HL-60 (cell line): ENCODE measurements around the gene ITGAE.

Source experiments
- POLR2AphosphoS5 ChIP-seq: IDR thresholded peaks from 2 replicates; pipeline ENCODE4 v1.6.1; 2012; ENCODE audit warnings: low read depth
- TF ChIP-seq, protein P1 (sequence below): IDR thresholded peaks from one replicate; pipeline ENCODE4 v1.5.1; 2011; ENCODE audit warnings: low read length, control low read depth, inconsistent platforms; ENCODE audit not compliant: insufficient read depth

DNA sequence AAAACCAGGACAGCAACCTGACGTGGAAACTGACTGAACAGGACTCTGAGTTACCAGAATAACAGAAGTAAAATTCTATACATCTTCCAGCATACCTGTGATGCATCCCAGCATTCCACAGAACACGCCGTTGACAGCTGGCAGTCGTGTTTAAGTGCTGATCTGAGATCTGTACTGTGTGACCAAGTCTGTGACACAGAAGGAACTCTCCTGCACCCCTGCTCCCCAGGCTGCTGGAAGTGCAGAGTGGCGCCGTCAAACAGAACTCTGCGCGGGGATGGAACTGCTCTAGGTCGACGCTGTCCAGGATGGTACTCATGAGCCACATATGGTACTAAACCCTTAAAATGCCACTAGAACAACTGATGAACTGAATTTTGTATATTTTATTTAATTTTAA, 804 bp upstream of the ITGAE start:
- TF ChIP-seq, protein P1, sequence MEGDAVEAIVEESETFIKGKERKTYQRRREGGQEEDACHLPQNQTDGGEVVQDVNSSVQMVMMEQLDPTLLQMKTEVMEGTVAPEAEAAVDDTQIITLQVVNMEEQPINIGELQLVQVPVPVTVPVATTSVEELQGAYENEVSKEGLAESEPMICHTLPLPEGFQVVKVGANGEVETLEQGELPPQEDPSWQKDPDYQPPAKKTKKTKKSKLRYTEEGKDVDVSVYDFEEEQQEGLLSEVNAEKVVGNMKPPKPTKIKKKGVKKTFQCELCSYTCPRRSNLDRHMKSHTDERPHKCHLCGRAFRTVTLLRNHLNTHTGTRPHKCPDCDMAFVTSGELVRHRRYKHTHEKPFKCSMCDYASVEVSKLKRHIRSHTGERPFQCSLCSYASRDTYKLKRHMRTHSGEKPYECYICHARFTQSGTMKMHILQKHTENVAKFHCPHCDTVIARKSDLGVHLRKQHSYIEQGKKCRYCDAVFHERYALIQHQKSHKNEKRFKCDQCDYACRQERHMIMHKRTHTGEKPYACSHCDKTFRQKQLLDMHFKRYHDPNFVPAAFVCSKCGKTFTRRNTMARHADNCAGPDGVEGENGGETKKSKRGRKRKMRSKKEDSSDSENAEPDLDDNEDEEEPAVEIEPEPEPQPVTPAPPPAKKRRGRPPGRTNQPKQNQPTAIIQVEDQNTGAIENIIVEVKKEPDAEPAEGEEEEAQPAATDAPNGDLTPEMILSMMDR, result no peak
- no peak for TF ChIP-seq POLR2AphosphoS5
